Panc1 (cell line): ENCODE results near the gene TAF1A. TPM values are rescaled to one million over a fixed set of nuclear protein-coding genes. Genes with fewer than 3 reads are reported as not detected.

ENCODE experiments used
- ATAC-seq: fragments of 200-7000 bp; cut with Tn5 transposase; 2 replicates; pipeline ENCODE4 v1.9.1; 2020; ENCODE audit warnings: mild to moderate bottlenecking, moderate library complexity
- BruUV-seq: library from RNA; stranded (reverse); fragments of 400-500 nt; replicated peaks from 2 replicates; lab custom pipeline; 2021; lab: Mats Ljungman, UMichigan
- CTCF ChIA-PET: fragments of 300-600 bp; sonication (Branson Sonifier 250); formaldehyde crosslinking; loops from one replicate; lab custom pipeline; 2022; ENCODE audit warnings: antibody characterized with exemption; lab: Charles Lee
- POLR2A ChIA-PET: fragments of 300-600 bp; sonication (Branson Sonifier 250); formaldehyde crosslinking; loops from one replicate; lab custom pipeline; 2022; ENCODE audit warnings: antibody characterized with exemption; lab: Charles Lee
- DNase-seq: peaks from one replicate; pipeline ENCODE4 v3.0.0-alpha.2; 2010; ENCODE audit warnings: low read depth, low spot score
- H3K27ac ChIP-seq: 2 replicates; pipeline ENCODE4 v1.5.1; 2011; ENCODE audit warnings: mild to moderate bottlenecking, low read length, inconsistent platforms
- H3K27me3 ChIP-seq: fragments of 200-500 bp; sonication (Bioruptor generic); 2 replicates; pipeline ENCODE4 v1.6.0; 2014; ENCODE audit warnings: low read length, inconsistent platforms; ENCODE audit not compliant: control insufficient read depth, insufficient read depth
- H3K36me3 ChIP-seq: fragments of 200-500 bp; sonication (Bioruptor generic); 2 replicates; pipeline ENCODE4 v1.5.1; 2014; ENCODE audit warnings: inconsistent platforms, mild to moderate bottlenecking, low read length, moderate library complexity; ENCODE audit not compliant: control insufficient read depth, insufficient read depth
- H3K4me1 ChIP-seq: 2 replicates; pipeline ENCODE4 v1.5.1; 2011; ENCODE audit warnings: inconsistent platforms, mild to moderate bottlenecking, low read length, moderate library complexity; ENCODE audit not compliant: control insufficient read depth, insufficient read depth
- H3K4me3 ChIP-seq, 2 experiments: 2 replicates each; pipeline ENCODE4 v1.5.1; 2011 to 2012; ENCODE audit warnings: low read depth in 2 of 2, low read length in 2 of 2, mild to moderate bottlenecking in 2 of 2, inconsistent platforms in 1 of 2, moderate library complexity in 1 of 2
- H3K9me3 ChIP-seq: fragments of 200-500 bp; sonication (Bioruptor generic); 2 replicates; pipeline ENCODE4 v1.5.1; 2014; ENCODE audit warnings: low read depth, mild to moderate bottlenecking, inconsistent platforms, low read length, moderate library complexity; ENCODE audit not compliant: control insufficient read depth, insufficient read depth
- CTCF ChIP-seq: fragments of 450-650 bp; IDR thresholded peaks from 2 replicates; pipeline ENCODE4 v1.5.1; 2017; ENCODE audit warnings: mild to moderate bottlenecking
- POLR2AphosphoS5 ChIP-seq: IDR thresholded peaks from 2 replicates; pipeline ENCODE4 v1.6.1; 2012; ENCODE audit warnings: mild to moderate bottlenecking, low read depth, low read length, moderate library complexity
- REST ChIP-seq, 2 experiments: IDR thresholded peaks; 2 replicates each; pipeline ENCODE4 v1.6.1; 2011 to 2012; ENCODE audit warnings: low read depth in 2 of 2, control low read depth in 1 of 2, low read length in 1 of 2, mild to moderate bottlenecking in 1 of 2, moderate library complexity in 1 of 2; ENCODE audit not compliant: insufficient read depth in 1 of 2
- SIN3A ChIP-seq: IDR thresholded peaks from 2 replicates; pipeline ENCODE4 v1.6.1; 2012; ENCODE audit warnings: low read depth, mild to moderate bottlenecking, low read length, moderate library complexity, borderline replicate concordance; ENCODE audit not compliant: insufficient read depth
- TCF7L2 ChIP-seq: IDR thresholded peaks from 2 replicates; pipeline ENCODE4 v1.6.1; 2011; ENCODE audit warnings: mild to moderate bottlenecking, low read depth, low read length, inconsistent platforms
- in situ Hi-C: cut with HindIII; loops from 2 replicates; pipeline ENCODE4 v1.10.0; 2016; ENCODE audit warnings: low sequenced_read_pairs, low pct_unique_long_range_greater_than_20kb
- intact Hi-C: fragments of 100-400 bp; cut with micrococcal nuclease; formaldehyde crosslinking; loops from one replicate; pipeline ENCODE4 v1.10.0; 2022; ENCODE audit not compliant: unreplicated experiment
- total RNA-seq: library from RNA; stranded (reverse); gene quantifications from one replicate; pipeline ENCODE4 v1.2.1, GENCODE V29; 2021; ENCODE audit not compliant: unreplicated experiment

The TAF1A gene
- total RNA-seq, 1 experiment from 2014 or later: 11.6 TPM

- CTCF ChIA-PET: no interaction called here
- POLR2A ChIA-PET: no interaction called here
- no peak overlapping the region for H3K27ac ChIP-seq
Observed at GRCh38 chr1:222555992-222556615, 33.6 kb downstream of the TAF1A start.

GRCh38 chr1:222554177-222554576, 35.6 kb downstream of the TAF1A start:
- Histone ChIP-seq H3K4me1 (no peaks in the 10 kb centered on the region), H3K9me3 (no peaks in the 10 kb centered on the region), H3K36me3 (peaks cover 11% of the 10 kb centered on the region), H3K27me3 (no peaks in the 10 kb centered on the region), H3K27ac (no peak overlapping the region), H3K4me3 (no peak overlapping the region)
- in situ Hi-C loops: no loop called here
- no peak for DNase-seq
- ATAC-seq: no peak
- BruUV-seq: no TSS peak
- intact Hi-C loops: no loop called here
- POLR2A ChIA-PET: no interaction called here
- CTCF ChIA-PET: no interaction called here
- TF ChIP-seq POLR2AphosphoS5: no peak
- TF ChIP-seq REST (IDR thresholded peaks at IDR 0.05; ENCODE audit: insufficient read depth in 1 of 2, low read depth in 2 of 2, low read length in 1 of 2): no peak
- no peak for TF ChIP-seq TCF7L2
- TF ChIP-seq CTCF: no peak
- no peak for TF ChIP-seq SIN3A

More at GRCh38 chr1:222555992-222556615, 33.6 kb downstream of the TAF1A start:
- no peak overlapping the region for H3K4me3 ChIP-seq
- ATAC-seq (no peak), DNase-seq (no peak)
- intact Hi-C loops (no loop called here), in situ Hi-C loops (no loop called here)
- H3K36me3 ChIP-seq: peaks cover 21% of the 10 kb centered on the region
- no peaks in the 10 kb centered on the region for H3K4me1 ChIP-seq
- H3K27me3 ChIP-seq: no peaks in the 10 kb centered on the region
- no TSS peak for BruUV-seq
- no peak for TF ChIP-seq SIN3A
- TF ChIP-seq TCF7L2: no peak
- TF ChIP-seq CTCF: no peak
- TF ChIP-seq REST (IDR thresholded peaks at IDR 0.05; ENCODE audit: insufficient read depth in 1 of 2, low read depth in 2 of 2, low read length in 1 of 2): no peak
- no peak for TF ChIP-seq POLR2AphosphoS5
- no peaks in the 10 kb centered on the region for H3K9me3 ChIP-seq
